ENCODE results near the gene WNT9B. TPM values are rescaled to one million over a fixed set of nuclear protein-coding genes. Genes with fewer than 3 reads are reported as not detected.

Gene WNT9B
- total RNA-seq, 1 experiment from 2014 or later, result not detected

GRCh38 chr17:46809110-46809571, 42.2 kb upstream of the WNT9B start:
- no peak for DNase-seq (ENCODE audit: low read depth, low spot score)
- ATAC-seq, result no peak
- BruUV-seq (replicated peaks), result no TSS peak
- Histone ChIP-seq H3K27me3 (ENCODE audit: control insufficient read depth, insufficient read depth, low read length) (no peaks in the 10 kb centered on the region), H3K4me1 (ENCODE audit: control insufficient read depth, insufficient read depth, low read length) (no peaks in the 10 kb centered on the region), H3K4me3 (ENCODE audit: low read depth in 2 of 2, low read length in 2 of 2) (no peak overlapping the region), H3K27ac (ENCODE audit: low read length) (no peak overlapping the region), H3K36me3 (ENCODE audit: control insufficient read depth, insufficient read depth, low read length) (no peaks in the 10 kb centered on the region), H3K9me3 (ENCODE audit: control insufficient read depth, insufficient read depth, low read depth, low read length) (no peaks in the 10 kb centered on the region)
- TF ChIP-seq REST (IDR thresholded peaks at IDR 0.05; ENCODE audit: insufficient read depth in 1 of 2, low read depth in 2 of 2, low read length in 1 of 2), result no peak
- no peak for TF ChIP-seq SIN3A (IDR thresholded peaks at IDR 0.05; ENCODE audit: borderline replicate concordance, insufficient read depth, low read depth, low read length)
- TF ChIP-seq TCF7L2 (IDR thresholded peaks at IDR 0.05; ENCODE audit: low read depth, low read length), result no peak
- no peak for TF ChIP-seq POLR2AphosphoS5 (IDR thresholded peaks at IDR 0.05; ENCODE audit: low read depth, low read length)
- no peak for TF ChIP-seq CTCF (IDR thresholded peaks at IDR 0.05)
- POLR2A ChIA-PET, result no interaction called here
- CTCF ChIA-PET, result no interaction called here
- intact Hi-C loops (cut with micrococcal nuclease; ENCODE audit: unreplicated experiment) (no loop called here), in situ Hi-C loops (cut with HindIII; ENCODE audit: low pct_unique_long_range_greater_than_20kb, low sequenced_read_pairs) (no loop called here)

- no peak for ATAC-seq
- ChIA-PET CTCF (interaction anchor here (1.1 kb wide), 1 partner anchor 23 kb away, joined by 3 read pairs; no protein-coding TSS in a partner anchor), POLR2A (no interaction called here)
- Histone ChIP-seq H3K9me3 (ENCODE audit: control insufficient read depth, insufficient read depth, low read depth, low read length) (no peaks in the 10 kb centered on the region), H3K36me3 (ENCODE audit: control insufficient read depth, insufficient read depth, low read length) (no peaks in the 10 kb centered on the region), H3K4me3 (ENCODE audit: low read depth in 2 of 2, low read length in 2 of 2) (no peak overlapping the region), H3K4me1 (ENCODE audit: control insufficient read depth, insufficient read depth, low read length) (no peaks in the 10 kb centered on the region), H3K27ac (ENCODE audit: low read length) (no peak overlapping the region), H3K27me3 (ENCODE audit: control insufficient read depth, insufficient read depth, low read length) (no peaks in the 10 kb centered on the region)
- no TSS peak for BruUV-seq (replicated peaks)
- in situ Hi-C loops (cut with HindIII; ENCODE audit: low pct_unique_long_range_greater_than_20kb, low sequenced_read_pairs) (no loop called here), intact Hi-C loops (cut with micrococcal nuclease; ENCODE audit: unreplicated experiment) (no loop called here)
- DNase-seq (ENCODE audit: low read depth, low spot score), result no peak
- TF ChIP-seq CTCF (IDR thresholded peaks at IDR 0.05), result no peak
- no peak for TF ChIP-seq REST (IDR thresholded peaks at IDR 0.05; ENCODE audit: insufficient read depth in 1 of 2, low read depth in 2 of 2, low read length in 1 of 2)
- TF ChIP-seq POLR2AphosphoS5 (IDR thresholded peaks at IDR 0.05; ENCODE audit: low read depth, low read length), result no peak
These were observed 40.5 kb upstream of the WNT9B start for GRCh38 chr17:46810837-46811236.

Measured in Panc1 (cell line).